Measurements from ENCODE around the gene PFDN2. TPM values are rescaled to one million over a fixed set of nuclear protein-coding genes. Genes with fewer than 3 reads are reported as not detected.

PFDN2 gene
- total and polyA plus RNA-seq, 10 of the 15 experiments (the other 5 are each of a cell fraction or from before 2014, with no cell fraction given) = 30.0 to 141 (median 80.5) TPM

DNA sequence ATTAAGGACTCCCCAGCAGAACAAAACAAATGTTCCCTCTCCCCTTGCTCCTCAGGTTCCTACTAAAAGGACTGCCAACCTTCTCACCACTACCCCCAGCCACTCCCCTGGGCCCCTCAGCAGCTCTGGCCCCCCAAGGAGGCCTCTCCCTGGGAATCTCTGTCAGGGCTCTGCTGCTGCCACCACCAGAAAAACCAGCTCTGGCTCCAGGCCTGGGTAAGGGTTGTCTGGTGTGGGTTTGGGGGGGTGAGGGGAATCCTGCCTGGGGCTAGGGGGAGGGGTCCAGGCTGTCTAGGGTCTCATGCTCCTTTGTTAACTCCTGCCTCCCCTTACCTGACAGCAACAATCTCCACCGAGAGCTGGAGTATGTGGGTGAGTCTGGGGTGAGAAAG, 33.2 kb downstream of the PFDN2 start:
- SMC1A ChIA-PET (ENCODE audit: uncharacterized antibody, unreplicated experiment) = interaction anchor here (1.1 to 2.7 kb wide), 3 partner anchors 9 to 175 kb away, joined by 3 to 8 read pairs (median 3); no protein-coding TSS in a partner anchor
- no peaks in the 10 kb centered on the region for H3K27me3 ChIP-seq (replicated peaks in 1 of 2; ENCODE audit: control insufficient read depth in 2 of 2, insufficient read depth in 2 of 2, low read length in 1 of 2)
- in situ Hi-C loops (cut with MboI) = no loop called here
- H2AFZ ChIP-seq (ENCODE audit: control insufficient read depth, low read depth, low read length) = no peak overlapping the region
- H3K9me3 ChIP-seq (replicated peaks; ENCODE audit: control insufficient read depth, insufficient read depth, low read length) = no peaks in the 10 kb centered on the region
- RAD21 ChIA-PET (ENCODE audit: unreplicated experiment) = interaction anchor here (1.4 kb wide), 1 partner anchor 13 kb away, joined by 3 read pairs; no protein-coding TSS in a partner anchor
- H3K79me2 ChIP-seq (ENCODE audit: control insufficient read depth, insufficient read depth, low read length) = no peaks in the 10 kb centered on the region
- H3K36me3 ChIP-seq (ENCODE audit: control insufficient read depth in 2 of 2, insufficient read depth in 2 of 2, low read length in 1 of 2) = no peaks in the 10 kb centered on the region
- no peaks in the 10 kb centered on the region for H4K20me1 ChIP-seq (ENCODE audit: control insufficient read depth, insufficient read depth)
- no peak overlapping the region for H3K4me2 ChIP-seq (ENCODE audit: control insufficient read depth, insufficient read depth)
- H3K27ac ChIP-seq (ENCODE audit: control insufficient read depth, insufficient read depth) = no peak overlapping the region
- TF ChIP-seq YY1 (IDR thresholded peaks at IDR 0.05; ENCODE audit: low read depth, low read length) = no peak
- TF ChIP-seq NR2F1 (conservative IDR thresholded peaks at IDR 0.05) = no peak
- TF ChIP-seq, protein P1, sequence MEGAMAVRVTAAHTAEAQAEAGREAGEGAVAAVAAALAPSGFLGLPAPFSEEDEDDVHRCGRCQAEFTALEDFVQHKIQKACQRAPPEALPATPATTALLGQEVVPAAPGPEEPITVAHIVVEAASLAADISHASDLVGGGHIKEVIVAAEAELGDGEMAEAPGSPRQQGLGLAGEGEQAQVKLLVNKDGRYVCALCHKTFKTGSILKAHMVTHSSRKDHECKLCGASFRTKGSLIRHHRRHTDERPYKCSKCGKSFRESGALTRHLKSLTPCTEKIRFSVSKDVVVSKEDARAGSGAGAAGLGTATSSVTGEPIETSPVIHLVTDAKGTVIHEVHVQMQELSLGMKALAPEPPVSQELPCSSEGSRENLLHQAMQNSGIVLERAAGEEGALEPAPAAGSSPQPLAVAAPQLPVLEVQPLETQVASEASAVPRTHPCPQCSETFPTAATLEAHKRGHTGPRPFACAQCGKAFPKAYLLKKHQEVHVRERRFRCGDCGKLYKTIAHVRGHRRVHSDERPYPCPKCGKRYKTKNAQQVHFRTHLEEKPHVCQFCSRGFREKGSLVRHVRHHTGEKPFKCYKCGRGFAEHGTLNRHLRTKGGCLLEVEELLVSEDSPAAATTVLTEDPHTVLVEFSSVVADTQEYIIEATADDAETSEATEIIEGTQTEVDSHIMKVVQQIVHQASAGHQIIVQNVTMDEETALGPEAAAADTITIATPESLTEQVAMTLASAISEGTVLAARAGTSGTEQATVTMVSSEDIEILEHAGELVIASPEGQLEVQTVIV (IDR thresholded peaks at IDR 0.05; ENCODE audit: borderline replicate concordance, partially characterized antibody) = no peak
- TF ChIP-seq LARP7 (IDR thresholded peaks at IDR 0.05) = no peak
- TF ChIP-seq ZNF384 (IDR thresholded peaks at IDR 0.05; ENCODE audit: borderline replicate concordance, low read depth, low read length) = no peak
- TF ChIP-seq, protein P2, sequence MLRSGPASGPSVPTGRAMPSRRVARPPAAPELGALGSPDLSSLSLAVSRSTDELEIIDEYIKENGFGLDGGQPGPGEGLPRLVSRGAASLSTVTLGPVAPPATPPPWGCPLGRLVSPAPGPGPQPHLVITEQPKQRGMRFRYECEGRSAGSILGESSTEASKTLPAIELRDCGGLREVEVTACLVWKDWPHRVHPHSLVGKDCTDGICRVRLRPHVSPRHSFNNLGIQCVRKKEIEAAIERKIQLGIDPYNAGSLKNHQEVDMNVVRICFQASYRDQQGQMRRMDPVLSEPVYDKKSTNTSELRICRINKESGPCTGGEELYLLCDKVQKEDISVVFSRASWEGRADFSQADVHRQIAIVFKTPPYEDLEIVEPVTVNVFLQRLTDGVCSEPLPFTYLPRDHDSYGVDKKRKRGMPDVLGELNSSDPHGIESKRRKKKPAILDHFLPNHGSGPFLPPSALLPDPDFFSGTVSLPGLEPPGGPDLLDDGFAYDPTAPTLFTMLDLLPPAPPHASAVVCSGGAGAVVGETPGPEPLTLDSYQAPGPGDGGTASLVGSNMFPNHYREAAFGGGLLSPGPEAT (IDR thresholded peaks at IDR 0.05; ENCODE audit: low read depth) = no peak
- TF ChIP-seq, protein P3, sequence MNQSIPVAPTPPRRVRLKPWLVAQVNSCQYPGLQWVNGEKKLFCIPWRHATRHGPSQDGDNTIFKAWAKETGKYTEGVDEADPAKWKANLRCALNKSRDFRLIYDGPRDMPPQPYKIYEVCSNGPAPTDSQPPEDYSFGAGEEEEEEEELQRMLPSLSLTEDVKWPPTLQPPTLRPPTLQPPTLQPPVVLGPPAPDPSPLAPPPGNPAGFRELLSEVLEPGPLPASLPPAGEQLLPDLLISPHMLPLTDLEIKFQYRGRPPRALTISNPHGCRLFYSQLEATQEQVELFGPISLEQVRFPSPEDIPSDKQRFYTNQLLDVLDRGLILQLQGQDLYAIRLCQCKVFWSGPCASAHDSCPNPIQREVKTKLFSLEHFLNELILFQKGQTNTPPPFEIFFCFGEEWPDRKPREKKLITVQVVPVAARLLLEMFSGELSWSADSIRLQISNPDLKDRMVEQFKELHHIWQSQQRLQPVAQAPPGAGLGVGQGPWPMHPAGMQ (IDR thresholded peaks at IDR 0.05; ENCODE audit: borderline replicate concordance) = no peak
- no peak for TF ChIP-seq EED (IDR thresholded peaks at IDR 0.05; ENCODE audit: low read depth)
- TF ChIP-seq, protein P4, sequence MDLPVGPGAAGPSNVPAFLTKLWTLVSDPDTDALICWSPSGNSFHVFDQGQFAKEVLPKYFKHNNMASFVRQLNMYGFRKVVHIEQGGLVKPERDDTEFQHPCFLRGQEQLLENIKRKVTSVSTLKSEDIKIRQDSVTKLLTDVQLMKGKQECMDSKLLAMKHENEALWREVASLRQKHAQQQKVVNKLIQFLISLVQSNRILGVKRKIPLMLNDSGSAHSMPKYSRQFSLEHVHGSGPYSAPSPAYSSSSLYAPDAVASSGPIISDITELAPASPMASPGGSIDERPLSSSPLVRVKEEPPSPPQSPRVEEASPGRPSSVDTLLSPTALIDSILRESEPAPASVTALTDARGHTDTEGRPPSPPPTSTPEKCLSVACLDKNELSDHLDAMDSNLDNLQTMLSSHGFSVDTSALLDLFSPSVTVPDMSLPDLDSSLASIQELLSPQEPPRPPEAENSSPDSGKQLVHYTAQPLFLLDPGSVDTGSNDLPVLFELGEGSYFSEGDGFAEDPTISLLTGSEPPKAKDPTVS (IDR thresholded peaks at IDR 0.05; ENCODE audit: low read depth, low read length) = no peak
- TF ChIP-seq STAT3 (IDR thresholded peaks at IDR 0.05; ENCODE audit: low read depth, low read length) = no peak
- no peak for TF ChIP-seq IKZF2 (IDR thresholded peaks at IDR 0.05)
- TF ChIP-seq ZNF274 (IDR thresholded peaks at IDR 0.05; ENCODE audit: insufficient read depth, insufficient read length) = no peak
- TF ChIP-seq HDAC2 (IDR thresholded peaks at IDR 0.05) = no peak
- TF ChIP-seq RAD21 (IDR thresholded peaks at IDR 0.05; ENCODE audit: insufficient read depth, low read depth, low read length) = no peak
- 7% methylated on average over 1 of the region's 1 CpG for WGBS (ENCODE audit: insufficient coverage, insufficient replicate concordance, low lambda C conversion rate, missing lambda C conversion rate)
- BruUV-seq (replicated peaks) = no TSS peak
- no peak overlapping the region for H3K4me3 ChIP-seq
- POLR2A ChIA-PET = no interaction called here
- CTCF ChIA-PET = interaction anchor here (1.0 to 1.3 kb wide), 2 partner anchors 9 to 10 kb away, joined by 3 to 5 read pairs; no protein-coding TSS in a partner anchor
- intact Hi-C loops (cut with micrococcal nuclease; ENCODE audit: unreplicated experiment) = no loop called here
- H3K9ac ChIP-seq (ENCODE audit: control insufficient read depth, insufficient read depth, low read length) = no peak overlapping the region
- FAIRE-seq (no peak), DNase-seq (ENCODE audit: low read depth, low spot score) (no peak), ATAC-seq (no peak)
- H3K4me1 ChIP-seq (ENCODE audit: control insufficient read depth, insufficient read depth, low read length) = no peaks in the 10 kb centered on the region; the same call in 1 of the 2 replicates
